A673 (cell line): ENCODE data around the gene IQGAP3. TPM values are rescaled to one million over a fixed set of nuclear protein-coding genes. Genes with fewer than 3 reads are reported as not detected.

ENCODE experiments used
- BruUV-seq: library from RNA; stranded (reverse); fragments of 400-500 nt; replicated peaks from 2 replicates; lab custom pipeline; 2021; lab: Mats Ljungman, UMichigan
- CTCF ChIA-PET: fragments of 300-600 bp; sonication (Branson Sonifier 250); formaldehyde crosslinking; loops from one replicate; lab custom pipeline; 2022; ENCODE audit warnings: antibody characterized with exemption; lab: Charles Lee
- POLR2A ChIA-PET: fragments of 300-600 bp; sonication (Branson Sonifier 250); formaldehyde crosslinking; loops from one replicate; lab custom pipeline; 2022; ENCODE audit warnings: antibody characterized with exemption; ENCODE audit not compliant: low non-redundant PET; lab: Charles Lee
- DNase-seq: peaks from one replicate; pipeline ENCODE4 v3.0.0-alpha.2; 2015; ENCODE audit warnings: low spot score
- H3K27ac ChIP-seq: fragments of 200-600 bp; sonication (generic); 2 replicates; pipeline ENCODE4 v1.5.1; 2016; ENCODE audit warnings: mixed run types, low read depth, mild to moderate bottlenecking, mixed read lengths, antibody characterized with exemption, low read length; ENCODE audit not compliant: poor library complexity, severe bottlenecking
- H3K27me3 ChIP-seq: fragments of 200-600 bp; sonication (generic); replicated peaks from 2 replicates; pipeline ENCODE4 v1.6.1; 2017; ENCODE audit warnings: mixed run types, low read depth, mild to moderate bottlenecking, mixed read lengths, antibody characterized with exemption, low read length; ENCODE audit not compliant: insufficient read depth, poor library complexity
- H3K36me3 ChIP-seq: fragments of 200-600 bp; sonication (generic); 2 replicates; pipeline ENCODE4 v1.6.1; 2016; ENCODE audit warnings: mixed run types, mild to moderate bottlenecking, mixed read lengths, antibody characterized with exemption, low read length; ENCODE audit not compliant: insufficient read depth, poor library complexity, severe bottlenecking
- H3K4me1 ChIP-seq: fragments of 200-600 bp; sonication (generic); 2 replicates; pipeline ENCODE4 v1.6.1; 2017; ENCODE audit warnings: mixed run types, mild to moderate bottlenecking, mixed read lengths, antibody characterized with exemption, low read length; ENCODE audit not compliant: insufficient read depth, poor library complexity, severe bottlenecking
- H3K4me3 ChIP-seq: fragments of 200-600 bp; sonication (generic); 2 replicates; pipeline ENCODE4 v1.5.1; 2016; ENCODE audit warnings: low read depth, mixed run types, mild to moderate bottlenecking, mixed read lengths, low read length; ENCODE audit not compliant: poor library complexity, severe bottlenecking
- H3K9me3 ChIP-seq: fragments of 200-600 bp; sonication (generic); 2 replicates; pipeline ENCODE4 v1.6.1; 2016; ENCODE audit warnings: mixed run types, low read depth, mild to moderate bottlenecking, mixed read lengths, antibody characterized with exemption, low read length; ENCODE audit not compliant: poor library complexity, severe bottlenecking
- CTCF ChIP-seq: fragments of 300-800, 200-600 bp; sonication (generic); conservative IDR thresholded peaks from 2 replicates; pipeline ENCODE4 v1.5.1; 2017; ENCODE audit warnings: low read depth, mild to moderate bottlenecking, antibody characterized with exemption, low read length, moderate library complexity, mixed read lengths
- EZH2 ChIP-seq: fragments of 200-600 bp; sonication (generic); IDR thresholded peaks from 2 replicates; pipeline ENCODE4 v1.6.1; 2017; ENCODE audit warnings: borderline replicate concordance, low read depth, mild to moderate bottlenecking, mixed read lengths, antibody characterized with exemption, low read length; ENCODE audit not compliant: poor library complexity, severe bottlenecking
- intact Hi-C: fragments of 100-400 bp; cut with micrococcal nuclease; formaldehyde crosslinking; loops from one replicate; pipeline ENCODE4 v1.10.0; 2022; ENCODE audit not compliant: unreplicated experiment
- total RNA-seq: library from RNA; stranded (reverse); gene quantifications from 2 replicates; pipeline ENCODE4 v1.2.3, GENCODE V29; 2021

Gene IQGAP3
- total RNA-seq, 1 experiment from 2014 or later, result 37.5 TPM

GRCh38 chr1:156486421-156487344, 85.7 kb downstream of the IQGAP3 start:
- BruUV-seq, result no TSS peak
- ChIA-PET POLR2A (no interaction called here), CTCF (no interaction called here)
- intact Hi-C loops, result no loop called here
- TF ChIP-seq CTCF (no peak), EZH2 (no peak)
- H3K27me3 ChIP-seq, result no peaks in the 10 kb centered on the region
- no peaks in the 10 kb centered on the region for H3K9me3 ChIP-seq
- peaks cover 6% of the 10 kb centered on the region for H3K36me3 ChIP-seq
- H3K4me1 ChIP-seq, result peaks cover 24% of the 10 kb centered on the region
- H3K4me3 ChIP-seq, result no peak overlapping the region
- DNase-seq, result no peak
- H3K27ac ChIP-seq, result no peak overlapping the region

DNA sequence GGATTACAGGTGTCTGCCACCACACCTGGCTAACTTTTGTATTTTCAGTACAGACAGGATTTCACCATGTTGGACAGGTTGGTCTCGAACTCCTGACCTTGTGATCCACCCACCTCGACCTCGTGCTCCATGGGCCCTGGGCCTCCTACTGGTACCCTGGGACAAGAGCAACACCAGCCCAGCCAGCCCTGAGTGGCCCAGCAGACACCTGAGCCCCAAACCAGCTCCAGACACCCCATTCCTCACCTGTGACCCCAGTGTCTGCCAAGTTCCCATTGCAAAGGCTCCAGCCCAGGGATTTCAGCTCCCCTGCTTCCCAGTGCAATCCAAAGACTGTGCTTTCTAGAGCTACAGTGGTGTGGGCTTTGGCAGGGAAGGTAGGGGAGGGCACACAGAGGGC, 86.4 kb downstream of the IQGAP3 start:
- no peaks in the 10 kb centered on the region for H3K27me3 ChIP-seq
- peaks cover 22% of the 10 kb centered on the region for H3K4me1 ChIP-seq
- H3K36me3 ChIP-seq, result peaks cover 11% of the 10 kb centered on the region
- intact Hi-C loops, result no loop called here
- ChIA-PET POLR2A (no interaction called here), CTCF (no interaction called here)
- DNase-seq, result no peak
- H3K9me3 ChIP-seq, result no peaks in the 10 kb centered on the region
- no TSS peak for BruUV-seq
- no peak overlapping the region for H3K4me3 ChIP-seq
- H3K27ac ChIP-seq, result no peak overlapping the region
- TF ChIP-seq CTCF, result no peak

DNA sequence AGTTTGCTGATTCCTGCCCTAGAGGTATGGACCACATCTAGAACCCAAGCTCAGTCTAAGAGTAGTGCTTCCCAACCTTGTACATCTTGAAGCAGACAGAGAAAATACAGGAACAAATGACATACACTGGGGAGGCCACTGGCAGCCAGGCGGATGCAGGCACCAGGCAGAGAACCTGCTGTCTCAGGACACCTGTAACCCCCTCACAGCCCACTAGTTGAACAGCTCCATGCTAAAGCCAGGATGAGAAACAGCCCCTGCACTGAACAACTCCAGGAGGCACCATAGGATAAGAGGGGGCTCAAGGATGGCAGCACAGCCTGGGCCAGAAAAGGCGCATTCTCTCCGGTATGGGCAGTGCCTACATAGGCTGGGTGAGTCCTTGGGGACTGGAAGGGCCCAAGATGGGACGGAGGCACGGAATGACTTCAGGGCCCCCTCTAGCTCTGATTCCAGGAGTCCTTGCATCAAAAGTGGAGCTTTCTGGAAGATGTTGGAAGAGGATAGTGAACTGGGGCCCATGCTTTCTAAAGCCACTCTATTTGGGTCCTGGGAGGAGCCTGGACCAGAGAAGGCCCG, 87.8 kb downstream of the IQGAP3 start:
- DNase-seq, result no peak
- TF ChIP-seq EZH2, result no peak
- no peak for TF ChIP-seq CTCF
- ChIA-PET CTCF (no interaction called here), POLR2A (no interaction called here)
- Histone ChIP-seq H3K9me3 (no peaks in the 10 kb centered on the region), H3K4me3 (no peak overlapping the region), H3K27ac (no peak overlapping the region), H3K4me1 (peaks cover 8% of the 10 kb centered on the region), H3K27me3 (no peaks in the 10 kb centered on the region), H3K36me3 (peaks cover 21% of the 10 kb centered on the region)
- no TSS peak for BruUV-seq
- intact Hi-C loops, result loop anchor here (5.0 kb wide), 1 partner anchor 88 kb away; the partner anchor contains the start of gene IQGAP3
